OCI-LY7 (cell line): ENCODE results near the gene EYA2. TPM values are rescaled to one million over a fixed set of nuclear protein-coding genes. Genes with fewer than 3 reads are reported as not detected.

Source experiments
- BruUV-seq: library from RNA; stranded (reverse); fragments of 400-500 nt; replicated peaks from 2 replicates; lab custom pipeline; 2021; lab: Mats Ljungman, UMichigan
- CTCF ChIA-PET: fragments of 300-600 bp; sonication (Branson Sonifier 250); formaldehyde crosslinking; loops from one replicate; lab custom pipeline; 2022; ENCODE audit warnings: antibody characterized with exemption; ENCODE audit not compliant: unreplicated experiment; lab: Charles Lee
- POLR2A ChIA-PET: fragments of 300-600 bp; sonication (Branson Sonifier 250); formaldehyde crosslinking; loops from one replicate; lab custom pipeline; 2022; ENCODE audit warnings: antibody characterized with exemption; lab: Charles Lee
- DNase-seq: peaks from one replicate; pipeline ENCODE4 v3.0.0-alpha.2; 2015; ENCODE audit warnings: low spot score
- H2AFZ ChIP-seq: fragments of 200-600 bp; sonication (generic), shearing (Covaris generic); 2 replicates; pipeline ENCODE4 v1.6.1; 2014; ENCODE audit warnings: mild to moderate bottlenecking, antibody characterized with exemption, low read length, moderate library complexity
- H3K27ac ChIP-seq: fragments of 200-600 bp; sonication (generic); 2 replicates; pipeline ENCODE4 v1.5.1; 2014; ENCODE audit warnings: mixed run types, low read depth, mild to moderate bottlenecking, moderate library complexity, low read length, inconsistent platforms; ENCODE audit not compliant: poor library complexity, severe bottlenecking
- H3K36me3 ChIP-seq: fragments of 200-600 bp; sonication (generic); 2 replicates; pipeline ENCODE4 v1.6.1; 2014; ENCODE audit warnings: mild to moderate bottlenecking, antibody characterized with exemption, low read length, moderate library complexity, mixed read lengths; ENCODE audit not compliant: insufficient read depth
- H3K4me1 ChIP-seq: fragments of 200-600 bp; sonication (generic); 2 replicates; pipeline ENCODE4 v1.5.1; 2014; ENCODE audit warnings: mild to moderate bottlenecking, low read length; ENCODE audit not compliant: insufficient read depth, poor library complexity, severe bottlenecking
- H3K4me2 ChIP-seq: fragments of 200-600 bp; sonication (generic); 2 replicates; pipeline ENCODE4 v1.6.1; 2014; ENCODE audit warnings: mild to moderate bottlenecking, low read length
- H3K4me3 ChIP-seq: fragments of 200-600 bp; sonication (generic); 2 replicates; pipeline ENCODE4 v1.5.1; 2014; ENCODE audit warnings: mild to moderate bottlenecking, low read depth, low read length; ENCODE audit not compliant: poor library complexity, severe bottlenecking
- H3K79me2 ChIP-seq: fragments of 200-600 bp; sonication (generic); 2 replicates; pipeline ENCODE4 v1.6.1; 2016; ENCODE audit warnings: low read depth, mild to moderate bottlenecking, low read length, moderate library complexity, mixed read lengths; ENCODE audit not compliant: insufficient read depth
- H3K9me2 ChIP-seq: fragments of 200-600 bp; sonication (generic); 2 replicates; pipeline ENCODE4 v1.6.1; 2016; ENCODE audit warnings: mild to moderate bottlenecking, low read length, mixed read lengths; ENCODE audit not compliant: insufficient read depth
- H3K9me3 ChIP-seq: fragments of 200-600 bp; sonication (generic); 2 replicates; pipeline ENCODE4 v1.6.1; 2014; ENCODE audit warnings: mild to moderate bottlenecking, mixed run types, low read length, mixed read lengths
- H4K20me1 ChIP-seq: fragments of 200-600 bp; sonication (generic); 2 replicates; pipeline ENCODE4 v1.6.1; 2014; ENCODE audit warnings: mild to moderate bottlenecking, antibody characterized with exemption, low read length, moderate library complexity, mixed read lengths; ENCODE audit not compliant: insufficient read depth
- CTCF ChIP-seq: fragments of 200-600 bp; sonication (generic); conservative IDR thresholded peaks from 2 replicates; pipeline ENCODE4 v1.5.1; 2014; ENCODE audit warnings: mild to moderate bottlenecking, antibody characterized with exemption, low read length, moderate library complexity, mixed read lengths
- EZH2phosphoT487 ChIP-seq: fragments of 200-600 bp; sonication (generic); IDR thresholded peaks from 2 replicates; pipeline ENCODE4 v1.6.1; 2018; ENCODE audit warnings: low read depth, borderline replicate concordance, mild to moderate bottlenecking, mixed run types, antibody characterized with exemption, low read length, moderate library complexity, mixed read lengths
- intact Hi-C: fragments of 100-400 bp; cut with micrococcal nuclease; formaldehyde crosslinking; loops from one replicate; pipeline ENCODE4 v1.10.0; 2022; ENCODE audit not compliant: unreplicated experiment
- total RNA-seq, 2 experiments: library from RNA; depleted of rRNA in 1 of 2; stranded (reverse); fragments of >200 nt in 1 of 2; shearing (Covaris generic) in 1 of 2; gene quantifications; 2 replicates each; pipeline ENCODE4 v1.2.3, GENCODE V29; 2014 to 2022

The EYA2 gene
- total RNA-seq, 2 experiments from 2014 or later, result not detected

DNA sequence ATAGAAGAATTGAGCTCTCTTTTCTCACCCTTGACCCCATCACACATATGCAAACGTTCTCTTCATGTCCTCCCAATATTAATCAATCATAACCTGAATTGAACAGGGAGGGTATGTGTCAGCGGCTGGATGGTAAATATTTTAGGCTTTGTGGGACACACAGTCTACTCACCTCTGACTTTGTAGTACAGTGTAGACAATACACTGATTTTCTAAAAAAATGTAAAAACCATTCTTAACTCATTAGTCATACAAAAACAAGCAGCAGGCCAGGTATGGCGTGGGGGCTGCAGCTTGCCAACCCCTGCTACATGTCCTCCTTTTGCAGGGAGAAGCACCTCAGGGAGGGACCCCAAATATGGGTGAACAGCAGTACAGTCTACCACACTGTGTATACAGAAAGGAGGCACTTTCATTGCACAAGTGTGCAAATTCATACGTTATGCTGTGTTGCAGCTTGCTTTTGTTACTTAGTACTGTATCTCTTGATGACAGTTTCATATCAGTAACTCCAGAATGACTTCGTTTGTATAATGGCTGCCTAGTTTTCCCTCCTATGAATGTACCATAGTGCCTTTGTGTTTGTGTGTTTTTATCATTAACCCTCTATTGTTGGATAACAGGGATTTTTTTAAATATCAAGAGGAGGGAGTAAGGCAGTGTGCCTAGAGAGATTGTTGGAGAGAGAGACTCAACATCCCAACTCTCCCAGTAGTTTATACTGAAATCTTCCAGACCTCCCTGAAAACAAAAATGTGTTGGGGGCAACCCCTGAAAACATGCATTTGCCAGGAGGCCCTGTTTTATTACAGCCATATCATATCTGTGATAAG is 247.5 kb downstream of the EYA2 start:
- BruUV-seq, result no TSS peak
- TF ChIP-seq CTCF, result no peak
- TF ChIP-seq EZH2phosphoT487, result no peak

GRCh38 chr20:47142774-47143170 is 248.1 kb downstream of the EYA2 start:
- Histone ChIP-seq H3K79me2 (no peaks in the 10 kb centered on the region), H3K36me3 (no peaks in the 10 kb centered on the region), H3K27ac (no peak overlapping the region), H4K20me1 (no peaks in the 10 kb centered on the region), H3K4me1 (no peaks in the 10 kb centered on the region), H3K9me3 (0 out of 2 replicates have a peak, but pooled peaks cover 4% of the 10 kb centered on the region), H3K9me2 (no peaks in the 10 kb centered on the region), H3K4me3 (no peak overlapping the region), H3K4me2 (no peak overlapping the region), H2AFZ (no peak overlapping the region)
- TF ChIP-seq EZH2phosphoT487, result no peak
- no peak for TF ChIP-seq CTCF
- POLR2A ChIA-PET, result interaction anchor here (0.6 kb wide), 1 partner anchor 697 kb away, joined by 3 read pairs; no protein-coding TSS in a partner anchor
- no TSS peak for BruUV-seq
- intact Hi-C loops, result no loop called here
- no peak for DNase-seq
- CTCF ChIA-PET, result no interaction called here

More for the DNA sequence above, 247.5 kb downstream of the EYA2 start:
- 0 out of 2 replicates have a peak, but pooled peaks cover 4% of the 10 kb centered on the region for H3K9me3 ChIP-seq
- no peak overlapping the region for H3K27ac ChIP-seq
- H3K79me2 ChIP-seq, result no peaks in the 10 kb centered on the region
- no peaks in the 10 kb centered on the region for H4K20me1 ChIP-seq
- no peaks in the 10 kb centered on the region for H3K9me2 ChIP-seq
- no peak overlapping the region for H3K4me3 ChIP-seq
- intact Hi-C loops, result no loop called here
- H3K4me1 ChIP-seq, result no peaks in the 10 kb centered on the region
- ChIA-PET CTCF (no interaction called here), POLR2A (interaction anchor here (0.6 to 0.9 kb wide), 4 partner anchors 12 to 696 kb away, joined by 3 to 4 read pairs (median 4); no protein-coding TSS in a partner anchor)
- no peak for DNase-seq
- H2AFZ ChIP-seq, result no peak overlapping the region
- no peaks in the 10 kb centered on the region for H3K36me3 ChIP-seq
- H3K4me2 ChIP-seq, result no peak overlapping the region

DNA sequence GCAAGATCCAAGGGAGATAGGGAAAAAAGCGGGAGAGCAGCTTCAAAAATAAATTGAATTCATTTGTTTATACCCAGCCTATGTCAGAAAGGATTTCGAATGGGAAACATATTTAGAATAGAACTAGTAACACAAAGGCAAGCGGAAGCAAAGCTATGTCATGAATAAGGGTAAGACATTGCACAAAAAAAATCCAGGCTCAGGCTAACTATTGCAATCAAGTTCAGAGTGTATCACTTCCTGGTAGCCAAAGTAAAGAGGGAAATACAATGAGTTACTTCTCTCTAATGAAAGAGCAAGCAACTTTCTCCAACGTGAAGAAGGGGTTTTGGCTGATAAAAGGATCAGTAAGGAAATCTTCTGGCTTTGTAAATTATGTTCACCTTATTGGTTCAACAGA is 249.0 kb downstream of the EYA2 start:
- Histone ChIP-seq H3K4me1 (no peaks in the 10 kb centered on the region), H3K4me2 (no peak overlapping the region), H2AFZ (no peak overlapping the region), H3K36me3 (no peaks in the 10 kb centered on the region), H3K27ac (no peak overlapping the region), H3K79me2 (no peaks in the 10 kb centered on the region), H3K4me3 (no peak overlapping the region), H3K9me2 (no peaks in the 10 kb centered on the region), H3K9me3 (0 out of 2 replicates have a peak, but pooled peaks cover 4% of the 10 kb centered on the region), H4K20me1 (no peaks in the 10 kb centered on the region)
- POLR2A ChIA-PET, result no interaction called here
- TF ChIP-seq CTCF, result no peak
- TF ChIP-seq EZH2phosphoT487, result no peak
- intact Hi-C loops, result no loop called here
- BruUV-seq, result no TSS peak
- no peak for DNase-seq
- CTCF ChIA-PET, result no interaction called here
